Body of pancreas (tissue), 4 donors: ENCODE data around the gene DDR2.
"Not testable (repeated sequence)": the region's sequence is repeated elsewhere in the genome, so short reads cannot be mapped to it uniquely, and the experiment has no call there.

ENCODE experiments used
- POLR2A ChIP-seq, 3 donors: fragments of 450-650 bp; IDR thresholded peaks; one replicate each; pipeline ENCODE4 v1.6.1; 2016; ENCODE audit warnings: antibody characterized with exemption in 3 of 3, mild to moderate bottlenecking in 2 of 3
- TF ChIP-seq, protein P1 (sequence below), 7 experiments: fragments of 450-650 bp in 4 of 7; fragments of 200-600 bp in 3 of 7; sonication (generic) in 3 of 7; IDR thresholded peaks; one replicate each; pipeline ENCODE4 v1.5.1; 2016 to 2019; ENCODE audit warnings: antibody characterized with exemption in 7 of 7

DNA sequence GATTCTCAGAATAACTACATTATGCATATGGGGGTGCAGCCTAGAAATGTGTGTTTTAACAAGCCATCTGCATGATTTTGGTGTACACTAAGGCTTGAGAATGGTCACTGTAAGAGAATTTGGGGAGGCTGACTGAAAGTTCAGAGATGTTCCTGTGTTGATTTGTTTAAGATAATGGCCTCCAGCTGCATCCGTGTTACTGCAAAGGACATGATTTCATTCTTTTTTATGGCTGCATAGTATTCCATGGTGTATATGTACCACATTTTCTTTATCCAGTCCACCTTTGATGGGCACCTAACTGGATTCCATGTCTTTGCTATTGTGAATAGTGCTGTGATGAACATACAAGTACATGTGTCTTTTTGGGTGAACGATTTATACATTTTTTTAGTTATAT lies 29.1 kb upstream of the DDR2 start:
- TF ChIP-seq, protein P1, sequence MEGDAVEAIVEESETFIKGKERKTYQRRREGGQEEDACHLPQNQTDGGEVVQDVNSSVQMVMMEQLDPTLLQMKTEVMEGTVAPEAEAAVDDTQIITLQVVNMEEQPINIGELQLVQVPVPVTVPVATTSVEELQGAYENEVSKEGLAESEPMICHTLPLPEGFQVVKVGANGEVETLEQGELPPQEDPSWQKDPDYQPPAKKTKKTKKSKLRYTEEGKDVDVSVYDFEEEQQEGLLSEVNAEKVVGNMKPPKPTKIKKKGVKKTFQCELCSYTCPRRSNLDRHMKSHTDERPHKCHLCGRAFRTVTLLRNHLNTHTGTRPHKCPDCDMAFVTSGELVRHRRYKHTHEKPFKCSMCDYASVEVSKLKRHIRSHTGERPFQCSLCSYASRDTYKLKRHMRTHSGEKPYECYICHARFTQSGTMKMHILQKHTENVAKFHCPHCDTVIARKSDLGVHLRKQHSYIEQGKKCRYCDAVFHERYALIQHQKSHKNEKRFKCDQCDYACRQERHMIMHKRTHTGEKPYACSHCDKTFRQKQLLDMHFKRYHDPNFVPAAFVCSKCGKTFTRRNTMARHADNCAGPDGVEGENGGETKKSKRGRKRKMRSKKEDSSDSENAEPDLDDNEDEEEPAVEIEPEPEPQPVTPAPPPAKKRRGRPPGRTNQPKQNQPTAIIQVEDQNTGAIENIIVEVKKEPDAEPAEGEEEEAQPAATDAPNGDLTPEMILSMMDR (IDR thresholded peaks at IDR 0.05): not testable (repeated sequence)
- not testable (repeated sequence) for TF ChIP-seq POLR2A (IDR thresholded peaks at IDR 0.05)
